Suprapubic skin (tissue), 4 donors: ENCODE measurements around the gene DCUN1D3. TPM values are rescaled to one million over a fixed set of nuclear protein-coding genes. Genes with fewer than 3 reads are reported as not detected.
"Not testable (repeated sequence)": the region's sequence is repeated elsewhere in the genome, so short reads cannot be mapped to it uniquely, and the experiment has no call there.

ENCODE experiments used
- DNase-seq, 2 donors: peaks; one replicate each; pipeline ENCODE4 v3.0.0-alpha.2; 2019; ENCODE audit warnings: low spot score in 2 of 2
- H3K27ac ChIP-seq: fragments of 200-600 bp; sonication (generic); one replicate; pipeline ENCODE4 v1.5.1; 2019
- H3K27me3 ChIP-seq: fragments of 200-600 bp; sonication (generic); one replicate; pipeline ENCODE4 v1.5.1; 2019
- H3K36me3 ChIP-seq: fragments of 200-600 bp; sonication (generic); one replicate; pipeline ENCODE4 v1.5.1; 2019
- H3K4me1 ChIP-seq: fragments of 200-600 bp; sonication (generic); one replicate; pipeline ENCODE4 v1.5.1; 2019
- H3K4me3 ChIP-seq: fragments of 200-600 bp; sonication (generic); one replicate; pipeline ENCODE4 v1.5.1; 2019; ENCODE audit warnings: mild to moderate bottlenecking
- H3K9me3 ChIP-seq: fragments of 200-600 bp; sonication (generic); one replicate; pipeline ENCODE4 v1.5.1; 2019
- EP300 ChIP-seq: sonication (generic); formaldehyde crosslinking; IDR thresholded peaks from one replicate; pipeline ENCODE4 v1.6.1; 2017; ENCODE audit warnings: antibody characterized with exemption
- POLR2A ChIP-seq, 2 donors: fragments of 450-650 bp; IDR thresholded peaks; one replicate each; pipeline ENCODE4 v1.6.1; 2017; ENCODE audit warnings: antibody characterized with exemption in 2 of 2, mild to moderate bottlenecking in 2 of 2, moderate library complexity in 2 of 2
- POLR2AphosphoS5 ChIP-seq, 3 donors: sonication (generic); formaldehyde crosslinking; IDR thresholded peaks; one replicate each; pipeline ENCODE4 v1.6.1; 2017; ENCODE audit warnings: antibody characterized with exemption in 3 of 3
- WGBS: methylation state at CpG from one replicate; pipeline ENCODE4 v1.1.5; 2018; 5-methylcytosine and 5-hydroxymethylcytosine counted together
- total RNA-seq, 4 donors: library from RNA; depleted of rRNA; stranded (reverse); fragments of >200 nt; gene quantifications; one replicate each; pipeline ENCODE4 v1.1.0, GENCODE V29; 2016
- TF ChIP-seq, protein P1 (sequence below), 2 donors: fragments of 200-600 bp in 1 of 2; fragments of 450-650 bp in 1 of 2; sonication (generic) in 1 of 2; IDR thresholded peaks; one replicate each; pipeline ENCODE4 v1.5.1; 2016 to 2019; ENCODE audit warnings: antibody characterized with exemption in 2 of 2, mild to moderate bottlenecking in 1 of 2, moderate library complexity in 1 of 2

DCUN1D3 gene
- total RNA-seq, 4 donors from 2014 or later: 16.6 to 31.8 (median 21.1) TPM

DNA sequence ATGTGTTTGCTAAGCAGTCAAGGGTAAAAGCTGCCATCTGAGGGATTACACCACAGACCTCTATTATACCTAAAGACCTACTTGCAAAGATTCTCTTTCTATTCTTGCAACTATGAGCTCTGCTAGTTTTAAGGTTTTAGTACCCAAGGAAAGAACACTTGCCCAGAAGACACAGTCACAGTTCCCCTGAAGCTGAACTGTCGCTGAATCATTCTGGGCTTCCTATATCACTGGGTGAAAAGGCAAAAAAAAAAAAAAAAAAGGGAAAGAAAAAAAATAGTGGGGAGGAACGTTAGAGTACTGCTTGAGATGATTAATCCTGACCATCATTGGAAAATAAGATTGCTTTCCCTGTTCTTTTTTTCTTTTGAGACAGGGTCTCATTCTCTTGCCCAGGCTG is 38.3 kb upstream of the DCUN1D3 start:
- Histone ChIP-seq H3K27ac (no peak overlapping the region), H3K36me3 (no peaks in the 10 kb centered on the region), H3K9me3 (no peaks in the 10 kb centered on the region), H3K4me3 (no peak overlapping the region), H3K27me3 (no peaks in the 10 kb centered on the region), H3K4me1 (no peaks in the 10 kb centered on the region)
- no peak for DNase-seq
- 42% methylated on average over 2 of the region's 2 CpGs for WGBS
- TF ChIP-seq POLR2AphosphoS5 (IDR thresholded peaks at IDR 0.05) (no peak), EP300 (no peak), POLR2A (IDR thresholded peaks at IDR 0.05) (no peak)
- TF ChIP-seq, protein P1, sequence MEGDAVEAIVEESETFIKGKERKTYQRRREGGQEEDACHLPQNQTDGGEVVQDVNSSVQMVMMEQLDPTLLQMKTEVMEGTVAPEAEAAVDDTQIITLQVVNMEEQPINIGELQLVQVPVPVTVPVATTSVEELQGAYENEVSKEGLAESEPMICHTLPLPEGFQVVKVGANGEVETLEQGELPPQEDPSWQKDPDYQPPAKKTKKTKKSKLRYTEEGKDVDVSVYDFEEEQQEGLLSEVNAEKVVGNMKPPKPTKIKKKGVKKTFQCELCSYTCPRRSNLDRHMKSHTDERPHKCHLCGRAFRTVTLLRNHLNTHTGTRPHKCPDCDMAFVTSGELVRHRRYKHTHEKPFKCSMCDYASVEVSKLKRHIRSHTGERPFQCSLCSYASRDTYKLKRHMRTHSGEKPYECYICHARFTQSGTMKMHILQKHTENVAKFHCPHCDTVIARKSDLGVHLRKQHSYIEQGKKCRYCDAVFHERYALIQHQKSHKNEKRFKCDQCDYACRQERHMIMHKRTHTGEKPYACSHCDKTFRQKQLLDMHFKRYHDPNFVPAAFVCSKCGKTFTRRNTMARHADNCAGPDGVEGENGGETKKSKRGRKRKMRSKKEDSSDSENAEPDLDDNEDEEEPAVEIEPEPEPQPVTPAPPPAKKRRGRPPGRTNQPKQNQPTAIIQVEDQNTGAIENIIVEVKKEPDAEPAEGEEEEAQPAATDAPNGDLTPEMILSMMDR (IDR thresholded peaks at IDR 0.05): no peak

DNA sequence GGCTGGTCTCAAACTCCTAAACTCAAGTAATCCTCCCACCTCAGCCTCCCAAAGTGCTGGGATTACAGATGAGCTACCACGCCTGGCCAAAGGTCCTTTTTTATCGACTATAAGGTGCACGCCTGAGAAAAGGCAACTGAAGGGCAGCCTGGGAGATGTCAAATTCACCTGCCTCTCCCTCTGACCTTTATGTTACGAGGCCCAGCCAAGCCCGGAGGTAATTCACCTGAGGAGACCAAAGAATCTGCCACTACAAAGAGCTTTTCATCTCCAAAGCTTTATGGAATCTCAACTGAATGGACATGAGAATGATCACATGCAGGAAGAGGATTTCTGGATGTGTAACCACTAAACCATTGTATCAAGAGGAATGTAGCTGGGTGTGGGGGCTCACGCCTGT is 37.6 kb upstream of the DCUN1D3 start:
- Histone ChIP-seq H3K36me3 (no peaks in the 10 kb centered on the region), H3K4me1 (no peaks in the 10 kb centered on the region), H3K27ac (no peak overlapping the region), H3K9me3 (no peaks in the 10 kb centered on the region), H3K4me3 (no peak overlapping the region), H3K27me3 (no peaks in the 10 kb centered on the region)
- no peak for DNase-seq
- WGBS: 87% methylated on average over 6 of the region's 6 CpGs
- TF ChIP-seq POLR2A (IDR thresholded peaks at IDR 0.05) (no peak), POLR2AphosphoS5 (IDR thresholded peaks at IDR 0.05) (no peak), EP300 (no peak)
- TF ChIP-seq, protein P1 (IDR thresholded peaks at IDR 0.05): no peak

DNA sequence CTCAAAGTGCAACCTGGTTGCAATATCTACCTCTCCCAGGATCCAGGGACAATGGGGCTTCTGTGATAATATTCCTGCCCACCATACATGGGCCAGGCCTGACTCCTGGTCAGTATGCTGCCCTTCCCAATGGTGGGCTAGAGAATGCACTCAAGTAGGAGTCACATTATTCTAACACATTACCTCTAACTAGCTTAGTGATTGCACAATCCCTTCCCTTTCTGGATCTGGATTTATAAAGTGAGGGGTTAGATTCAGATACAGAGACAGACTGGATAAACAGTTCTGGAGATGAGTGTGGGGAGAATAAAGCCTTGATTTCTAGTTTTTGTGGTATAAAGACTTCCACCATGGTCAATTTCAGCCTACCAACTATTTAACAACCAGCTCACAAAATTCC is 33.4 kb upstream of the DCUN1D3 start:
- Histone ChIP-seq H3K27ac (no peak overlapping the region), H3K4me3 (no peak overlapping the region), H3K27me3 (no peaks in the 10 kb centered on the region), H3K9me3 (no peaks in the 10 kb centered on the region), H3K4me1 (no peaks in the 10 kb centered on the region), H3K36me3 (no peaks in the 10 kb centered on the region)
- no peak for TF ChIP-seq POLR2A (IDR thresholded peaks at IDR 0.05)
- TF ChIP-seq, protein P1 (IDR thresholded peaks at IDR 0.05): no peak
- TF ChIP-seq EP300: no peak
- TF ChIP-seq POLR2AphosphoS5 (IDR thresholded peaks at IDR 0.05): no peak
- DNase-seq: peak in 1 of 2 donors; percentile 4

DNA sequence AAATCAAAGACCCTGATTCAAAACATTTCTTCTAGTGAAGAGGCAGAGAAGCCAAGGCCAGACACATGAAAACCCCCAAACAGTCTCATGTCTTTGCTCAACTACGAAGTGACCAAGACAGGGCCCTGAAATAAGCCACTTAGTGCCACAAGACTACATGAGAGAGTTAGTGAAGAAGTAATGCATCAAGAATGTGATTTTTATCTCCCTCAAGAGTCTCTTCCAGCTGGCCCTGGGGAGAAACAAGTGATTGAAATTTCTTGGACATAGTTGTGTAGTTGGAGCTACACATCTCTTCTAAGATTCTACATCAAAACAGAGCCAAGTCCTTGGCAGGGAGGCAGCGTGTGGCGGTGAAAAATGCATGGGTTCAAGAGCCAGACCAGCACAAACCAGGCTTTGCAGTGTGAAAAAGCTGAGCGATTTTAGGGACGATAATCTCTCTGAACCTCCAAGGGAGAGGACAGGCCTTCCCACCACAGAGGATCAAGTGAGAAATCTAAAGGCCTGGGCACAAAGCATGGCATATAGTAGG is 31.0 kb upstream of the DCUN1D3 start:
- WGBS: 55% methylated on average over 5 of the region's 5 CpGs
- H3K9me3 ChIP-seq: no peaks in the 10 kb centered on the region
- no peak for TF ChIP-seq EP300
- no peak for TF ChIP-seq POLR2A (IDR thresholded peaks at IDR 0.05)
- TF ChIP-seq, protein P1 (IDR thresholded peaks at IDR 0.05): no peak
- TF ChIP-seq POLR2AphosphoS5 (IDR thresholded peaks at IDR 0.05): no peak
- no peak overlapping the region for H3K4me3 ChIP-seq
- DNase-seq: peak in 1 of 2 donors; percentile 10
- H3K4me1 ChIP-seq: no peaks in the 10 kb centered on the region
- no peaks in the 10 kb centered on the region for H3K27me3 ChIP-seq
- peak overlapping the region; percentile 32 for H3K27ac ChIP-seq
- H3K36me3 ChIP-seq: no peaks in the 10 kb centered on the region

DNA sequence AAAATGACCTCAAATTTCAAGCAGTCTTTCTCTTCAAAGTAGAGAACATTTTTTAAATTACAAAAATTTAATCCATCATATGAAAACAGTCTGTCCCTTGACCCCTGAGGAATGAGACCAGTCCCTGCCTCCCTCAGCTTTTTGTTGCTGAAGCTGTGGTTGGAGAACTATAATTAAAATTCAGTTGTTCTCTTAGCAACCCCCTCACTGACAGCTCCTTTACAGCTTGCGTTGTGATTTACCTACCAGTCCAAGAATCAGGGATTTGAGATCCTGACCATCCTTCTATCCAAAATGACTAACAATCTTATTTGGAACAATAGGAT is 30.2 kb upstream of the DCUN1D3 start:
- no peaks in the 10 kb centered on the region for H3K9me3 ChIP-seq
- no peak overlapping the region for H3K4me3 ChIP-seq
- no peak for TF ChIP-seq EP300
- TF ChIP-seq POLR2A (IDR thresholded peaks at IDR 0.05): no peak
- H3K36me3 ChIP-seq: peaks cover 3% of the 10 kb centered on the region
- WGBS: 85% methylated on average over 1 of the region's 1 CpG
- H3K4me1 ChIP-seq: no peaks in the 10 kb centered on the region
- peak overlapping the region; percentile 32 for H3K27ac ChIP-seq
- peak in 1 of 2 donors; percentile 6 for DNase-seq
- H3K27me3 ChIP-seq: no peaks in the 10 kb centered on the region

DNA sequence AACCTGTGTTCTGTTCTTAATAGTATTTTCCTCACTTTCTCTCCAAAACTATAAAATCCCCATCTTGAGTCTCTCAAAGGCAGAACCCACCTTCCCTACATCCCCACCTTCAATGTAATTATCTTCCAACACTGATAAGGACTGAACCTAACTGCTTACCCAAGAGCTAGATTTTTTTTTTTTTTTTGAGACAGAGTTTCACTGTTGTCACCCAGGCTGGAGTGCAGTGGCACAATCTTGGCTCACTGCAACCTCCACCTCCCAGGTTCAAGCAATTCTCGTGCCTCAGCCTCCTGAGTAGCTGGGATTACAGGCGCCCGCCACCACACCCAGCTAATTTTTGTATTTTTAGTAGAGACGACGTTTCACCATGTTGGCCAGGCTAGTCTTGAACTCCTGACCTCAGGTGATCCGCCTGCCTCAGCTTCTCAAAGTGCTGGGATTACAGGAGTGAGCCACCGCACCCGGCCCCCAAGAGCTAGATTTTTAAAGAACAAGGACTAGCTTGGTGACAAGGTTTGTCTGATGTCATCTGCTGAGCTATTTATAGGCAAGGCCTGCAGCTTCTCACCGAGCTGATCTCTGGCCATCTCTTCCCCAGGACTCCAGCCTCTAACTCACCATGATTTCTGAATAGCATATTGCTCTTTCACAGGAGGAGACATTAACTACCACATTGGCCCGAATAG is 29.7 kb upstream of the DCUN1D3 start:
- peak in 1 of 2 donors; percentile 36 for DNase-seq
- not testable (repeated sequence) for H3K36me3 ChIP-seq, H3K27ac ChIP-seq, H3K4me1 ChIP-seq, H3K4me3 ChIP-seq, H3K9me3 ChIP-seq, H3K27me3 ChIP-seq
- 72% methylated on average over 10 of the region's 10 CpGs for WGBS
